Kidney (tissue), 14 donors: ENCODE data around the gene DDX10. TPM values are rescaled to one million over a fixed set of nuclear protein-coding genes. Genes with fewer than 3 reads are reported as not detected.

Source experiments
- DNase-seq, 5 donors: peaks; one replicate each; pipeline ENCODE4 v3.0.0-alpha.2; 2013 to 2020
- FAIRE-seq: peaks from 2 replicates; lab custom pipeline; 2012; peaks lifted over from hg19 to GRCh38; lab: Jason Lieb, UNC
- H3K27ac ChIP-seq, 2 donors: one replicate each; pipeline ENCODE4 v1.7.0; 2013; ENCODE audit warnings: low read depth in 2 of 2, low read length in 2 of 2, inconsistent platforms in 1 of 2
- H3K27me3 ChIP-seq: one replicate; pipeline ENCODE4 v1.7.1; 2013; ENCODE audit warnings: low read length, inconsistent platforms; ENCODE audit not compliant: control insufficient read depth, insufficient read depth
- H3K36me3 ChIP-seq, 3 donors: one replicate each; pipeline versions ENCODE4 v1.7.0 to v1.7.1; 2013; ENCODE audit warnings: low read length in 3 of 3, control low read depth in 1 of 3, inconsistent platforms in 1 of 3; ENCODE audit not compliant: insufficient read depth in 3 of 3, control insufficient read depth in 2 of 3
- H3K4me1 ChIP-seq, 3 donors: one replicate each; pipeline versions ENCODE4 v1.7.0 to v1.7.1; 2013; ENCODE audit warnings: low read length in 3 of 3, inconsistent platforms in 1 of 3, low read depth in 1 of 3; ENCODE audit not compliant: control insufficient read depth in 2 of 3, insufficient read depth in 2 of 3
- H3K4me3 ChIP-seq, 3 donors: one replicate each; pipeline versions ENCODE4 v1.7.0 to v1.8.1; 2013; ENCODE audit warnings: low read length in 3 of 3, control low read depth in 1 of 3, inconsistent platforms in 1 of 3
- H3K9ac ChIP-seq, 3 donors: one replicate each; pipeline versions ENCODE4 v1.7.0 to v1.7.1; 2013; ENCODE audit warnings: low read length in 3 of 3, control low read depth in 1 of 3, inconsistent platforms in 1 of 3
- H3K9me3 ChIP-seq, 3 donors: one replicate each; pipeline versions ENCODE4 v1.7.0 to v1.7.1; 2013; ENCODE audit warnings: low read length in 3 of 3, control low read depth in 1 of 3, inconsistent platforms in 1 of 3; ENCODE audit not compliant: control insufficient read depth in 2 of 3, insufficient read depth in 1 of 3
- CTCF ChIP-seq: IDR thresholded peaks from 3 replicates; pipeline ENCODE4 v1.5.1; 2012; ENCODE audit warnings: mild to moderate bottlenecking, moderate library complexity, borderline replicate concordance; ENCODE audit not compliant: insufficient read depth; ENCODE audit errors: extremely low read depth
- intact Hi-C: fragments of 100-400 bp; cut with DNase I; formaldehyde crosslinking; loops from one replicate; pipeline ENCODE4 v1.11.1; 2022
- polyA plus RNA-seq: library from polyadenylated mRNA; stranded (reverse); fragments of 350-450 nt; fragmentation: Illumina TruSeq; extraction: RNeasy Lipid Tissue Mini Kit (QIAGEN cat#74804); gene quantifications from one replicate; pipeline ENCODE4 v1.2.3, GENCODE V29; 2014; ENCODE audit warnings: low read depth, low replicate concordance; ENCODE audit not compliant: insufficient read depth
- total RNA-seq: library from RNA; stranded (reverse); fragmentation: NEBNext Ultra II Directional; extraction: Animal tissue kit (Norgen Biotek cat#: 25700); gene quantifications from one replicate; pipeline ENCODE4 v1.2.1, GENCODE V29; 2021
- donor health status: control.
- donor health status: control.
- donor health status: control.
- donor health status: control.
- donor health status: control.
- donor health status: DM: yes; HTN: yes; CAD: no.
- donor health status: Normal renal cell carcinoma (clear cell type).

Gene DDX10
- total and polyA plus RNA-seq, 2 donors from 2014 or later = 24.8 to 79.2 TPM

GRCh38 chr11:108748968-108749367 is 84.1 kb downstream of the DDX10 start:
- H3K27ac ChIP-seq = no peak overlapping the region
- DNase-seq (no peak), FAIRE-seq (no peak)
- no peaks in the 10 kb centered on the region for H3K4me1 ChIP-seq
- no peak overlapping the region for H3K9ac ChIP-seq
- H3K9me3 ChIP-seq = no peaks in the 10 kb centered on the region
- no peak overlapping the region for H3K4me3 ChIP-seq
- TF ChIP-seq CTCF = no peak
- H3K27me3 ChIP-seq = no peaks in the 10 kb centered on the region
- intact Hi-C loops = no loop called here
- H3K36me3 ChIP-seq = no peaks in the 10 kb centered on the region

GRCh38 chr11:108751444-108751843 is 86.6 kb downstream of the DDX10 start:
- intact Hi-C loops = no loop called here
- H3K4me1 ChIP-seq = no peaks in the 10 kb centered on the region
- DNase-seq (no peak), FAIRE-seq (no peak)
- no peak overlapping the region for H3K27ac ChIP-seq
- no peak overlapping the region for H3K9ac ChIP-seq
- no peak overlapping the region for H3K4me3 ChIP-seq
- H3K9me3 ChIP-seq = no peaks in the 10 kb centered on the region
- H3K36me3 ChIP-seq = no peaks in the 10 kb centered on the region
- no peak for TF ChIP-seq CTCF
- H3K27me3 ChIP-seq = no peaks in the 10 kb centered on the region

GRCh38 chr11:108752297-108752751 is 87.5 kb downstream of the DDX10 start:
- H3K9me3 ChIP-seq = no peaks in the 10 kb centered on the region
- no peak overlapping the region for H3K27ac ChIP-seq
- no peak overlapping the region for H3K4me3 ChIP-seq
- H3K4me1 ChIP-seq = no peaks in the 10 kb centered on the region
- no peak for DNase-seq
- no peak for TF ChIP-seq CTCF
- no peak overlapping the region for H3K9ac ChIP-seq
- no peaks in the 10 kb centered on the region for H3K36me3 ChIP-seq
- no peaks in the 10 kb centered on the region for H3K27me3 ChIP-seq
- no peak for FAIRE-seq
- intact Hi-C loops = no loop called here
